Measurements from ENCODE around the gene COQ8A.
A peak's percentile ranks its signal among the peaks of the same experiment; 100 is the strongest.

Gene COQ8A

GRCh38 chr1:227033880-227034279 lies 93.8 kb downstream of the COQ8A start:
- no peak for DNase-seq

DNA sequence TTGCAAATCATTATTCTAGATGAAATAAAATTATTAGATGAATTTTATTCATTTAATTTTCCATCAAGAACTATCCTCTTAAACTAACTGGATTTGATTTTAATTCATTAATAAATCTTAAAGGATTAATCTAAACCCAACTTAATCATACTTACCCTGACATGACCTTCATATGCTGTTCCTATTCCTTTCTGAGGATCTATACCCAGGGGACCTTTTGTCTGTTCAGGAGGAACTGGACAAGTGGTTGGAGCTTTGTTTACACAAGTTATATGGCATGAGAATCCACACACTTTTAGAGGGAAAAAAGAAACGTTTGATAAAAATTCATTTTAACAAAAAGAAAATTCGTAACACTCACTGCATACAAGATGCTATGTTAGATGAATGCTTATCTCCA lies 95.2 kb downstream of the COQ8A start:
- peak; percentile 70 for DNase-seq

GRCh38 chr1:227037121-227037520 lies 97.0 kb downstream of the COQ8A start:
- DNase-seq = no peak
